NCI-H2081 treated with DMSO at 0.1 percent for 48 hours (cell line): ENCODE results near the gene OR6B2.

Experiments used
- DNase-seq: peaks from one replicate; lab custom pipeline; 2025; lab: John Stamatoyannopoulos, UW

The OR6B2 gene

DNA sequence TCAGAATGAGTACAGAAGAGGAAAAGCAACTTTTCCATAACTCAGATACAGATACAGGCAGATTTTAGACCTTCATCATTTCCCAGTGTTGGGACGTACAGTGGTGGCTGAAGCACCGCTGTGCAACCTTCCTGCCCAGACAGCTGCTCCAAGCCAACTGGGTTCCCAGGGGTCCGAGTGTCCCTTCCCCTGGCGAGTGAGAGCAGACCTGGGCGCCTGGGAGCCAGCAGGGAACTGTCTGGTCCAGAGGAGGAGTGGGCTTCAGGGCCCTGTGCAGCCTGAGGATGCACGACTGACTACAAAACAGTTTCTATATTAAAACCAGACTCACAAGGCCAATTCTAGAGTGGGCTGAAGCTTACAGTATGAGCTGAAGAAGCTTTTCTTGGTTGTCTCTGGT, 11.1 kb upstream of the OR6B2 start:
- no peak for DNase-seq

DNA sequence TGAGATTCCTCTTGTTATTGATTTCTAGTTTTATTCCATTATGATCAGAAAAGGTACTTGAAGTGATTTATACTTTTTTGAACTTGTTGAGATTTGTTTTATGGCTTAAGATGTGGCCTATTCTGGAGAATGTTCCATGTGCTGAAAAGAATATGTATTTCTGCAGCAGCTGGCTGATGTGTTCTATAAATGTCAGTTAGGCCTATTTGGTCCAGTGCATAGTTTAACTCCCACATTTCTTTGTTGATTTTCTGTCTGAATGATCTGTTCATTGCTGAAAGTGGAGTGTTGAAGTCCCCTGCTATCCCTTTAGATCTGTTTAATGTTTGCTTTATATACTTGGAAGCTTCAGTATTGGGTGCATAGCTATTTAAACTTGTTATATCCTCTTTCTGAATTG, 7.1 kb upstream of the OR6B2 start:
- no peak for DNase-seq

DNA sequence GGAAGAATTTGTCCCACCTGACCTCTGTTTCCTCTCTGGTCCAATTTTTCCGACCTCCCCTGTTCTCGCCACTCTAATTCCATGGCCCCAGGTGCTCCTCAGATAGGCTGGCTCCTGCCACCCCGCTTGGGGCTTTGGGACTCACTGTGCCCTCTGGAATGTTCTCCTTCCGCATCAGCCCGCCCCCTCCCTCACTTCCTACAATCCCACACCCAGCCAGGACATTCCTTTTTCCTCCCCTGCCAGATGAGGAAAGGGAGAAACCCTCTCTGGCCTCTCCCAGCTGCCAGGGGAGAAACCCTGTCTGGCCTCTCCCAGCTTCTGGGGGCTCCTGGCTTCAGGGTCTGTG, 3.1 kb upstream of the OR6B2 start:
- DNase-seq, result no peak

DNA sequence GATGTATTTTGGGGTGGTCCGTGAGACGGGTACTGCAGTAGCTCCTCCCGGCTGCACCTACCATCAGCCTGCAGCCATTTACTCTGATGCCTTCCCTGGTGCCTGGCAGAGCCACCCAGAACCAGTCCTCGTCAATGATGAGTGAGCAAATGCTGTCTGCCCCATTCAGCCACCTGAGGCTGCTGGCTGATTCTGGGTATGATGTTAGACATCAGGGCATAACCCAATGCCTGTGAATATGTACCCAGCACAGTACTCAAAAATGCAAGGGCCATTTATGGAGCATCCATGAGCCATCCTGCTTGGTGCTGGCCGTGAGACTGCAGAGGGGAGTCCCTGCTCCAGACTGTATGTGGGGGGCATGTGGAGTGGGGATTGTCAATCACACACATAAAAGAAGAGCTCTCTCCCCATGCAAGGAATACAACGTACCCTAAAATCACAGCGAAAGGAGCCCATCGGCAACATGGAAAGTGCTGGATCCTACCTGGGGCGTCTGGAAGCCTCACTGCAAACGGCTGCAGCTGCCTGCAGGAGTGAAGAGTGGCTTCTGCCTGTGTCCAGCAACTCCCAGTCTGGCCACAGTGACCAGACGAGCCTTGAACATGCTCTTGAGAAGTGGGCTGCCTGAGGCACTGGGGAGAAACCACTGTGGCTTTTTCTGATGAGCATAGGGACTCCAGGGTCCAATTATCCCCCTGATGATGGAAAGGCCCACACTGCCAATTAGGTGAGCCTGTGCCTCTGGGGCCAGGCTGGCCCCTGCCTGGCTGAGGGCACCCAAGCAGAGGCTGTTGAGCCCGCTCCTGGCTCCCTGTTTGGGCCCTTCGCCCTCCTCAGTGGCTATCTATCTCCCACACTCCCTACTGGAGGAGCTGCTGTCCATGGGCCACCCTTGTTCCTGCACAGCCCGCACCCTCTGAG, 2.4 kb upstream of the OR6B2 start:
- no peak for DNase-seq

DNA sequence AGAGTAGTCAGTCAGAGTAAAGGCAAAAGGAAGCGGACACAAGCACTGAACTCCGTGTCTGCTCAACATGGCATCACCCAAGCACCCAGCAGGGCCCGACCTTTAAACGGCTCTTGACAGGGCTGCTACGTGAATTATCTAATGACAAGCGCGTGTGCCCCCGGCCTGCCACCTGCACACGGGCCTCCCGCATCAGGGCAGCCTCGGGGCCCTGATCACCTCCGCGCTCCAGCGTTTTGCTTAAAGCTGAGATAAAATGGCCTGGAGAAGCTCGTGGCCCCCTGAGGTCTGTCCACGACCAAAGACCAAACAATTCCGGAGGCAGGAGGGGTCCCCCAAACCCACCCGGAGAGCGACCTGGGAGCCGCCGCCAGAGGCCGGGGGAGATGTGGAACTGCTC, 5.5 kb downstream of the OR6B2 start:
- no peak for DNase-seq

DNA sequence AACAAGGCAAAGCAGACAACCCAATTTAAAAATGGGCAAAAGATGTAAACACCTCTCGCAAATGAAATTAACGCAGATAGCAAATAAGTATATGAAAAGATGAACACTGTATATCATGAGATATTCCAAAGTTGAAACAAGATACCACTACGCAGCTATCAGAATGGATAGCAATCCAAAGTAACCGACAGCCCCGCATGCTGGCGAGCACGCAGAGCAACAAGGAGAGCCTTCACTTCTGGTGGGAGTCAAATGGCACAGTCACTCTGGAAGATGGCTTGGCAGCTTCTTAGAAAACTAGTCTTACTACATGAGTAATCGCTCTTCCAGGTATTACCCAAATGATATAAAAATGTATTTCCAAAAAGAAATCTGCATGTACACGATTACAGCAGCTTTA, 6.4 kb downstream of the OR6B2 start:
- DNase-seq, result no peak

DNA sequence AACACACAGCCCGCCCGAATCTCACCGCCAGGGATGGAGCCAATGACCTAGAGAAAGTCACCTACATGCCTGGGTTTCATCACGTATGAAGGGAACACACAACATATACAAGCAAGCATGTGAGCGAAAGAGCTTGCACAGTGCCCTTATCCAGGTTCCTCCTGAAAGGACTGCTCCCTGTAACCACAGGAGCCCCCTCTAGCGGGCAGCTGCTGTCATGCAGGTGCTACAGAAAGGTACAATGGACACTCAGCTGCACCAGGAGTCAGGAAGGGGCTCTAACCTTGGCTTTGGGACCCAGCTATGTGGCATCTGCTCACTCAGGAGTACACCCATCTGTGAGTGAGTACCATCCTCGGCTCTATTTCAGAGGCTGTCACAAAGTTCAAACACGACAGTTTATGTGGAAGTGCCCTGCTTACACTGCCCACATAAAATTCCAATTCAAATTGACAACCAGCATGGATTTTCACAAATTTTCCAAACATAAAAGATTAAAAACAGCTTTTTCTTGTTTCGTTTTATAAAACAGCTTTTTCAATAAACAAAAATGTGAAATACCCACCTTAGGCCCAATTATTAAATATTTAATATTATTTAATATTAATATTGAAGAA, 8.6 kb downstream of the OR6B2 start:
- DNase-seq, result no peak

DNA sequence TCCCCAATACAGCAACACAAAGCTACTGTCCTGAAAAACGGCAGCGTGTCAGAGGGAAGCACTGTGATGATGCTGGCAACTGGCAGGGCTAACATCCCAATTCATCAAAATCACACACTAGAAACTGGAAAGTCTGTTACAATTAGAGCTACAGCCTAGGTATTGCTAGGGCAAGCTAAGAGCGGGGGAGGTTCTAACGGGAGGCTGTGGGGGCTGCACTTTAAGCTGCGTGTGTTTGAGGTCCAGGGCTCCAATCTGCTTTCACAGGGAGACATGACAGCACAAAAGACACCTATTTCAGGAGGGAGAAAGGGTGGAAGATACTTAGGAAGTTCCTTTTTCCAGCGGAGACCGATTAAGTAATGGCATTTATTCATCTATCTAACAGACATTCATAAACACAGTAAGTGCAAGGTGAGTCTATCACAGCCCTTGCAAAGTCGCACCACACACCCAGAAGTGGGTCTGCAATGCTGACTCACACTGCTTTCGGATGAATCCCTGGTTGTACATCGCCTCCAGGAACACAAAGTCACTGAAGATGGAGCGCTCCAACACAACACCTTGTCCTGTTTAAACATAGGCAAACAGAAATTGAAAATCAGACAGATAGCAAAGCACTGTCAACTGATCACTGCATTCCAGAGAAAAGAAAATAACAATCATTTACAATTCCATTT, 12.0 kb downstream of the OR6B2 start:
- DNase-seq, result no peak

DNA sequence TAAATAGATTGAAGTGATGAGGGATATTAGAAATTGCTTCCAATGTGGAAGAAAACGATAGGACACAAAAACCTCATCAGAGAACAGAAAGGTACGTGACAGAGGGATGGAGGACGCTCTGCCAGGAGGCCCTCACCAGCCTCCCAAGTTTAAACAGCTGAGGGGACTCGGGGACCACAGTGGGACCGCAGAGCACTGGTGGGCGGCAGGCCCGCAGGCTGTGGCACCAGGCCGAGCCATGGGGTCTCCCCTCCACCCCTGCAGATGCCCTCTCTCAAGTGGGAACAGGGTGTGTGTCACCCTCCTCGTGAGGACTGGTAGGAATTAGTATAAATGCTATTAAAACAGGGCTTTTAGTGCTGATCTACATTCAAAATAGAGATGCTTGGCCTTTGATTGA, 15.9 kb downstream of the OR6B2 start:
- no peak for DNase-seq

DNA sequence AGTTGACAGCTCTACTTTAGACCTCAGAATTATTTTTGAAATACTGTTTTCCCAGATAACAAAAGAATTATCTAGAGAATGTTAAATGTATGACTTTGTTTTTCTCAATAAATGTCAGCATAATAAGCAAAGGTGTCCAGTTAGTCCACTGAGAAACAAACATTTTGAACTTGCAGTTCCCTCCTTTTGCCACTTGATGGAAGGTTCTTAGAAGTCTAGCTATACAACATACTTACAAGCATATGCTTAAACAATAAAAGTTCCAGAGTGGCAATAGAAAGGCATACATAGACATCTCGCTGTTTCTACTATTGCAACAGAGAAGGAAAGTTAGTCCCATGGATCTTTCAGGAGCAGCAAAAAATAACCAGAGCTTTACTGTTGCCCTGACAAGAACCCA, 16.9 kb downstream of the OR6B2 start:
- DNase-seq, result no peak

DNA sequence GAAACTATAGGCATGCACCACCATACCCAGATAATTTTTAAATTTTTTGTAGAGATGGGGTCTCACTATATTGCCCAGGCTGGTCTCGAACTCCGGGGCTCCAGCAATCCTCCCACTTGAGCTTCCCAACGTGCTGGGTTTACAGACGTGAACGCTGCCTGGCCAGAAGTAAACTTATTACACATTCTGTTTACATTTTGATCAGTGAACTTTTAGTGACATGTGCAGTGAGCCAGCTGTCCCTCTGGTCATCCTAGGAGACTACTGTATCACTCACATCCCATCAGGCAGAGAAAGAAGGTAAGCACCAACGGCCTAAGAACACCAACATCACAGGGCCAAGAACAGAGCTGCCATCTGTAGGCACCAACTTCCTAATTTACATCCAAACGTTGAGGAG, 27.2 kb downstream of the OR6B2 start:
- no peak for DNase-seq

DNA sequence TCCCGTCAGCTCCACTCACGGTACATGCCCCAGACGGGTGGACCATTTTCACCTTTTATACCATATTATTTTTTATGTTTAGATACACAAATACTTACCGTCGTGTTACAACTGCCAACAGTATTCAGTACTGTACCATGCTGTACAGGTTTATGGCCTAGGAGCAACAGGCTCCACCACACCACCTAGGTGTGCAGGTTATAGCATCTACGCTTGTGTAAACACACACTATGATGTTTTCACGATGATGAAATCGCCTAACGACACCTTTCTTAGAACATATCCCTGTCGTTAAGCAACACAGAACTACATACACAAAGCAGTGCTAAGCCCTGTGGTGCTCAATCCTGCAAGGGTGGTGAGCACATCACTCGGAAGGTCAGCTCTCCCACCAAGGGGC, 29.6 kb downstream of the OR6B2 start:
- no peak for DNase-seq

DNA sequence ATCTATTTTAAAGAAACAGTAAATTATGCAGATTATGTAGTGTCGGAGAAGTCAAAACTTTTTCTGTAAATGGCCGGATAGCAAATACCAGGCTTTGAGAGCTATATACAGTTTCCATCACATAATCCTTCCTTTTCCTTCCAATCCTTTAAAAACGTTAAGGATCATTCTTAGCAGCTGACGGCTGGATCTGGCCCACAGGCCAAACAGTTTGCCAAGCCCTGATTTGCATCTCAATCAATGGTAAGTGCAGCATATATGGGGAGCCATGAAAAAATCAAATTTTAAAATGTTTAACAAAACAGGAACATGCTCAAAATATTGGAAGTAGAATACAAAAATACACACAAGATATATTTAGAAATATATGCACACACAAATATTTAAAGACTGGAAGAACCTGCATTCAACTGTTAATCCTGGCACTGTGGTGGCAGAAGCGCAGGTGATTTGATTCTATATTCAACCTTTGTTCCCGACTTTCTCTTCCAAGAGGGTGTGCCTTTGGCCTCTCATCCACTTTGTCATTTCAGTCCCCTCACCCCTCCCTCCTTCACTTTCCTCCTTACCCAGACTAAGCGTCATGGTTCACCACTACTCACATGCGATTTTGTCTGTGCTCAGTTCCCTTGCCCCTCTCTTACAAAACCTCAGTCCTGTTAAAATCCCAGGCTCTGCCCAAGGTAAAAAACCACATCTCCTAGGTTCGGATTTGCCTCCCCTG, 32.4 kb downstream of the OR6B2 start:
- no peak for DNase-seq

DNA sequence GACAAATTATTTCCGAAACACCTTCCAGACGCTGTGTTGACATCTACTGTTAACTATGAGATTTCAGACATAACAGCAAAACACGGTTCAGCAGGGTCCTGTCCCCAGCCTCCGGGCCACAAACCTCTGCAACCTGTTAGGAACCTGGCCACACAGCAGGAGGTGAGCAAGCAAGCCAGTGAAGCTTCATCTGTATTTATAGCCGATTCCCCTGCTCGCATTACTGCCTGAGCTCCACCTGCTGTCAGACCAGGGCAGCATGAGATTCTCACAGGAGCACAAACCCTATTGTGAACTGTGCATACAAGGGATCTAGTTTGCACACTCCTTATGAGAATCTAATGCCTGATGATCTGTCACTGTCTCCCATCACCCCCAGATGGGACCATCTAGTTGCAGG, 36.1 kb downstream of the OR6B2 start:
- no peak for DNase-seq

DNA sequence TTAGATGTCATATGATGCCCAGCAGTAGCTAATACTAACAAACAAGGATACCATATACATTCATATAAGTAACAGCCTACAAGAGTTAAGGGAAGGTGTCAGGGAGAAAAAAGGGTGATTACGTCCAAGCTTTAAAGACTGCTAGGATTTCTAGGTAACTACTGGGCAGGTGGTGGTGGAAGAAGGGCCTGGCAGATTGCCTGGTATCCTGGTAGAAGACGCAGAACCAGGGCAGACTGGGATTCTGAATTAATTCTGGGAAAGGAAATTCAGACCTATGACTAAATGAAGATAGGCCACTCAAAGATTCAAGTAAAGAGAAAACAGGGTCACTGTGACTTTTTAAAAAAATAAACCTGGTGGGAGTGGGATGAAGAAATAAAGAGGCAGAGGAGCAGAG, 36.9 kb downstream of the OR6B2 start:
- DNase-seq, result no peak

DNA sequence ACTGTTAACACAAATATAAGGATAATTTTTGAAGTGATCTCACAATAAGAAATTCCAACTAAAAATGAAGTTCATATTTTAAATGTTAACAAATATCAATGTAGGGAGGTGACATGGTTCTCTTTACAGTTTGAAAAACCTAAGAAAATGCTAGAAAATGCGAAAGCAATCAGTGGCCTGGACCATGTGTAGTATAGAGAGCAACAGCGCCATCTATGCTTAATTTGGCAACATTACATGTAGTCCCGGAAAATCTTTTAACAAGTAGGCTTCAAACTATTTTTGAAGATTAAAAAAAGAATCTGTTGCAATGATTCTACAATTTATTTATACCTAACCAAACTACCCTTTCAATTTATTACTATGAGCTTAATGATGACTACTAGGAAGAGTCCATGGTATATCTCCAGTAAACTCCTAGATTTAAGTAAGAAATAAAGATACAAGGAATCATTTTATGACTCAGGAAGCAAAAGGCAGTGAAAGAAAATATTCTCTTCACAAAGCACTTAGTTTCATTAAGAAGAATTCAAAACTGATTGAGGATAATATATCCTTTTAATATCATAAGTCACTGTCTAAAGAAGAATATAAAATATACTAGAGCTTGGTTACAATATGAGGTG, 38.4 kb downstream of the OR6B2 start:
- DNase-seq, result no peak

DNA sequence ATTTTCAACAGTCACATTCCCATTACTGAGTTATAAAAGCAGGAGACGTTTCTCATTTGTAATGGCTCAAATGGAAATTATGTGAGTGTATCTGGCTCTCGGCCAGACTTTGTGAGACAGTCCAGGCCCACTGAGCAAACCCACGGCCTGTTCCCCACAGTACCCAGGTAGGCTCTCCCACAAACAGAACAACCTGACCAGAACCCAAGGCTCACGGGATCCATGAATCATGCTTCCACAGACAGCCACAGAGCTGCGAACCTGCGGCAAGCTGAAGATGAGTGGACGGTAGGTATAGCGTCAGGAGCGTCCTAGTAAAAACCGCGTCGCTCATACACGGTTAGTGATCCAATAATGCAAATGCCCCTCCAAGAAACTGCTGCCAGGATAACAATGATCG, 39.3 kb downstream of the OR6B2 start:
- DNase-seq, result no peak

DNA sequence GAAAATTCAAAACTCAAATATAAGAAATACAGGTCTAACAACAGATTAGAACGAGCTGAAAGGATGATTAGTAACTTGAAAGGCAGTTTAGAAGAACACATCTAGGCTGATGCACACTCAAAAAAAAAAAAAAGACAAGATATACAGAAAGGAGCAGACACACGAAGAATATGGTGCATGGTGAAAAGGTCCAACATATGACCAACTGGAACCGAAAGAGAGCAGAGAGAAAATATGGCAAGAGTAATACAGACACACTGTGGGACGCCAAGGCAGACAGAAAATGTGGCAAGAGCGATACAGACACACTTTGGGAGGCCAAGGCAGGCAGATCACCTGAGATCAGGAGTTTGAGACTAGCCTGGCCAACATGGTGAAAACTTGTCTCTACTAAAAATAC, 44.9 kb downstream of the OR6B2 start:
- DNase-seq, result no peak

DNA sequence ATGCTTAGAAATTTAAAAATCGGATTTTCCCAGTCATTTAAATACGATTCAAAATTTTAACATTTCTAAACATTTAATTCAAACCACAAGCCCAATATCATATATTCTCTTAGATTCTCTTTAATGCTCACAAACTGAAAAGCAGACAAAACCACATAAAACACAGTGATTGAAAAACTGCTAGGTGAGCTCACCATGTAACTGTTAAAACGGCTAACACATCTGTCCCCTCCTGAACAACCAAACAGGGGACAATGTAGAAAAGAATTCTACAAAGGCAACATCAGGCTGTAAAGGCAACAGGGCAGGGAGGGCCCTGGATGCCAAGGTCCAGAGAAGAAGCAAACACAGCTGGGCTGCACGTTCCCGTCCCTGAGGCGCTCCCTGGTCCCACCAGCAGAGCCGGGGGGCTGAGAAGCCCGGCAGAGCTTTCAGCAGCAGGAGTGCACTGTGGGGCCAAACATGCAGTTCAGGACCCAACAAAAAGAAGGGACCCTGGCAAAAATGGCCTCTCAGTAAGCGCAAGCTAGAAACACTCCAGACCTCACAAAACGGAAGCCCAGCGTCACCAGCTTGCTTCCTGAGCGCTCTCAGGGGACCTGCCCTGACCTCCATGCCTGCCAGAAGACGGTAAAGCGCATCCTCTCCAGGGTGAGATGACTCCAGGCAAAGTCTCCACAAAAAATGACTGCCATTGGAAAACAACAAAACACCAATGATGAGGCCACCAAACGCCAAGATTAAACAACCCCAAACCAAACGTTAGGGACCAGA, 45.6 kb downstream of the OR6B2 start:
- no peak for DNase-seq

DNA sequence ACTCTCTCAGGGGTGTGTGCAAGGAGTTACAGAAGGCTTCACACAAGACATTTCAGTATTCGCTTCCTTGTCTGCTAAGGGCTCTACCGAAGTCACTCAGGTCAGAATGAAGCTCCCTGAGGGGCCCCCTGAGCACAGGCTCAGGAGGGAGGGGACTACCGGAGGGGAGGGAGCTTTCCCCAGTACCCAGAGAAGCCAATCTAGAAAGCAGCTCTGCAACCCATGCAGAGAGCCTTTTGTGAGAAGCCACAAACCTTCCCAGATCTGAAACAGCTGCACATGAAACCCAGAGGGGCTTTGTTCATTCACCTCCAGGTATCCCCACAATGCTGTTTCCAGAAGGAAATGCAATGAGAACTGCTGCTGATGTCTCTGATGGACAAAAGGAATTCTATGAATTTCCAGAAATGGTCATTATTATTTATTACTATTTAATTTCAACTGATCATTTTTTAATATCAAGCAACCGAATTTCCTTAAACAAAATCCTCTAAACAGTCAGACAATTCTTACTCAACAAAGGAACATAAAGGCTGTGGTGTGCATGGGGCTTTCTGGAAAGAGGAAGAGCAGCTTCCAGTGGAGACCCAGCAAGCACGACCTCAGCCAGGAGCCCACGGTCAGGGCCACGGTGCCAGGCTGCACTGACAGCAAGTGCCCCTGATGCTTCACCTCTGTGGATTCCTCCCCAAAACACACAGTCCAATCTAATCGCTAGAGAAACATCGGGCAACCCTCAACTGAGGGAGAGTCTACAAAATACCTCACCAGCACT, 47.0 kb downstream of the OR6B2 start:
- DNase-seq, result no peak
